C4-2B (cell line): ENCODE measurements around the gene ADD1.
"Not testable (repeated sequence)": the region's sequence is repeated elsewhere in the genome, so short reads cannot be mapped to it uniquely, and the experiment has no call there.

Experiments used
- H3K27ac ChIP-seq: fragments of 450-650 bp; 2 replicates; pipeline ENCODE4 v1.5.1; 2017
- ZFX ChIP-seq: fragments of 450-650 bp; IDR thresholded peaks from 2 replicates; pipeline ENCODE4 v1.6.1; 2017
- TF ChIP-seq, protein P1 (sequence below): fragments of 450-650 bp; conservative IDR thresholded peaks from 2 replicates; pipeline ENCODE4 v1.5.1; 2017; ENCODE audit warnings: mild to moderate bottlenecking

ADD1 gene

DNA sequence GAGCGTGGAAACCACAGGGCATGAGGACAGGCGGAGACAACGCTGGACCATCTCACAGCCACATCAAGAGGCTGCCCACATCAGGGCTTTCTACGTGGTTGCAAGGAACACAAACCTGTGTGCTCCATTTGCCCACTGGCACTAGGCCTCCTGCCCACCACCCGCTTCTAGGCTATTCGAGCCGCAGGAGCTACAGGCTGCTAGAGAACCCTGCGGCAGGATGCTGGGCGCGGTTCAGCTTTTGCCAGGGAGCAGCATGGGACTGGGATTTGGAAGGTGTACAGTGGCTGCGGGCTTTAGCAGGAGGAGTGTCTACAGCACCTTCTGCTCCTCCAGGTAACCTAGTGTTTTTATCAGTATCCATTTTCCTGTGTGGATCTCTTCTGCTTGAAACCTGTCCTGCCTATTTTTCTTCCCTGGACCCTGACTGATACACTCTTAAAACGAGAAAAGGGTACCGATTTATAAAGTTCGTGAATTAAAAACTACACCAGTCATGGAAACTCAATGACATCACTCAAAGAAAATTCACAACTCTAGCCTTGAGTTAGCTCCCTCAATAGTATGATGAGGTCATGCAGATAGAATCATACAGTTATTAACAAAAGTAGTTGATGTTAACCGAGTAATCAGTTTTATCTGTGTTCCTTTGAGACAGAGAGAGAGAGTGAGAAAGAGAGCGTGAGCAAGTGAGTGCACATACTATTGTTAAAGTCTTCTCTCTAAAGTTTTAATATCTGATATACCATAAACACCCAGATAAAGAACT is 106.8 kb downstream of the ADD1 start:
- no peak for TF ChIP-seq ZFX
- TF ChIP-seq, protein P1, sequence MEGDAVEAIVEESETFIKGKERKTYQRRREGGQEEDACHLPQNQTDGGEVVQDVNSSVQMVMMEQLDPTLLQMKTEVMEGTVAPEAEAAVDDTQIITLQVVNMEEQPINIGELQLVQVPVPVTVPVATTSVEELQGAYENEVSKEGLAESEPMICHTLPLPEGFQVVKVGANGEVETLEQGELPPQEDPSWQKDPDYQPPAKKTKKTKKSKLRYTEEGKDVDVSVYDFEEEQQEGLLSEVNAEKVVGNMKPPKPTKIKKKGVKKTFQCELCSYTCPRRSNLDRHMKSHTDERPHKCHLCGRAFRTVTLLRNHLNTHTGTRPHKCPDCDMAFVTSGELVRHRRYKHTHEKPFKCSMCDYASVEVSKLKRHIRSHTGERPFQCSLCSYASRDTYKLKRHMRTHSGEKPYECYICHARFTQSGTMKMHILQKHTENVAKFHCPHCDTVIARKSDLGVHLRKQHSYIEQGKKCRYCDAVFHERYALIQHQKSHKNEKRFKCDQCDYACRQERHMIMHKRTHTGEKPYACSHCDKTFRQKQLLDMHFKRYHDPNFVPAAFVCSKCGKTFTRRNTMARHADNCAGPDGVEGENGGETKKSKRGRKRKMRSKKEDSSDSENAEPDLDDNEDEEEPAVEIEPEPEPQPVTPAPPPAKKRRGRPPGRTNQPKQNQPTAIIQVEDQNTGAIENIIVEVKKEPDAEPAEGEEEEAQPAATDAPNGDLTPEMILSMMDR = no peak

DNA sequence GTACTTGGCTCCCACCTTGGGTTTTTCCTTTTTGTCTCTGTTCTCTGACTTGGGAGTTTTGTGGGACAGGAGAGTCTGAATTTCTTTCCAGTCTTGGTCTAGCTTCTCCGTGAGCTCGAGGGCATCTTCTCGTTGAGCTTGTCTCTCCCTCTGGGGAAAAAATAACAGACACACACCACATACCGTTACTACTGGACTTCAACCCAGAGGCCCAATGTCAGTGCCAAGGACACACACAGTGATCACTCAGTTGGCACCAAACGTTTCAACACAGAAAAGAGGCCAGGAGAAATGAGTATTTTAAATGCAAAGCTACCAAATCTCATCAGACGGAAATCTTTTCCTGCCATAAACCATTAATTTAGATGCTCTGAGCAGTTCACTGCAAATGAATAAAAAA is 109.9 kb downstream of the ADD1 start:
- H3K27ac ChIP-seq = no peak overlapping the region
- no peak for TF ChIP-seq ZFX
- TF ChIP-seq, protein P1 = no peak

More for the DNA sequence above, 106.8 kb downstream of the ADD1 start:
- H3K27ac ChIP-seq = no peak overlapping the region

DNA sequence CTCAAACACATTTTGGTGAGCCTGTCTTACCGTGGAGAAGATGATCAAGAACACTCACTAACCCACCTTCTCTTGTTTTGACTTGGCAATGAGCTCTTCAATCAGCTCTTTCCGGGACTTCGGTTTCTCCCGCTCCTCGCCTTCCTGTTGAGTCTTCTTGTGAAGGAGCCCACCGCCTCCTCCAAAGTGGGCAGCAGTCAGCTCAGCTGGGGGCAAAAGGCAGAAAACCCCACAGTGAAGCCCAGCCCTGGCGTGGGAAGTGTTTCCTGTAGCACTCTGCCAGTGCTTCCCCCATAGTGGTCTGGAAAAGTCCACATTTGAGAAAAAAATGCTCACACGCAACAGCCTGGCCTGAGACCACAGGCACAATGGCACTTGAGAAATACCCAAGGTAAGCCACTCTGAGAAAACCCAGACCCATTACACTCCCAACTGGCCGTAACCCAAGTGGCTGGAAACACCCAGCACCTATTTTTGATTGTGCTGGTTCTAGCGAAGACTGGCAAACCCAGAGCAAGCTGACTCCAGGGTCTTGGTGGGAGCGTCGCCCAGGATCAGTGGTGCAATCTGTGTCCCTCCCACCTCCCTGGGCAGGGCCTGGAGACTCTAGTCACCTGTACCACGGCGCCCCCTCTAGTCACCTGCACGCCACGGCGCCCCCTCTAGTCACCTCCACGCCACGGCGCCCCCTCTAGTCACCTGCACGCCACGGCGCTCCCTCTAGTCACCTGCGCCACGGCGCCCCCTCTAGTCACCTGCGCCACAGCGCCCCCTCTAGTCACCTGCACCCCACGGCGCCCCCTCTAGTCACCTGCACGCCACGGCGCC is 110.9 kb downstream of the ADD1 start:
- no peak for TF ChIP-seq ZFX
- TF ChIP-seq, protein P1 = peak; percentile 27
- no peak overlapping the region for H3K27ac ChIP-seq

DNA sequence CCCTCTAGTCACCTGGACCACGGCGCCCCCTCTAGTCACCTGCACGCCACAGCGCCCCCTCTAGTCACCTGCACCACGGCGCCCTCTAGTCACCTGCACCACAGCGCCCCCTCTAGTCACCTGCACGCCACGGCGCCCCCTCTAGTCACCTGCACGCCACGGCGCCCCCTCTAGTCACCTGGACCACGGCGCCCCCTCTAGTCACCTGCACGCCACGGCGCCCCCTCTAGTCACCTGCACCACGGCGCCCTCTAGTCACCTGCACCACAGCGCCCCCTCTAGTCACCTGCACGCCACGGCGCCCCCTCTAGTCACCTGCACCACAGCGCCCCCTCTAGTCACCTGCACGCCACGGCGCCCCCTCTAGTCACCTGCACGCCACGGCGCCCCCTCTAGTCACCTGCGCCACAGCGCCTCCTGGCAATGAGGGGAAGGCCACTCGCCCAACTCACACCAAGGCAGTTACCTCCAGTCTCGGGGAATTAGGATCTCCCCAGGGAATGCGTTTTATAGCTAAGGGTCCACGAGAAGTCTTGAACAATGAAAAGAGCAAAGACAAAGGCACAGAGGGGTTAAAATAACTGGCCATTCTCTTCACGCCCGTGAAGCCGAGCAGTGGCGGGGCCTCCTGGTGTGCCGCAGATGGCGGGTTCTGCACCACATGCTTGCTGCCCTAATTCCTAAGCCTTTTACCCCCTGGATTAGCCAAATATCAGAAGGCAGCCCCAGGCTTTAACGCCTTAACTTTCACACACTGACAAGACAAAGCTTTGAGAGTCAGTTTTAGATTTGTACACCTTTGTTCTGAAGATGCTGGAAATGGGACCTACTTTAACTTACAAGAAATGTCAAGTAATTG is 111.8 kb downstream of the ADD1 start:
- not testable (repeated sequence) for H3K27ac ChIP-seq

DNA sequence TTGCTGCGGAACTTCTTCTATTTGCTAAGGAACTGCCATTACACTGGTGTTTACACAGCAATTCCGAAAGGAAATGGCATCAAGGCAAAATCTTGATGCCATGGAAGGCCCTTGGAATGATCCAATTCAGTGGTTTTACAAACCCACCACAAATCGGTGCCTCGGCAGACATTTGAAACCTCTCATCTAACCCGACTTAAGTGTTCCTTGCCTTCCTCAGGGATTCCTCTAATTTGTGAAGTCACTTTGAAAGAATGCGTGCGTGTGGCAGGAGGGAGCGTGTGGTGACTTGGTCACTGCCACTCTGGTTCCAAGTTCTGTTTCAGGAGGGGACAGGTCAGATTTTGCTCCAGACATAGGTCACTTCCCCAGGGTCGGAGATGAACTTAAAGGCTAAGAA is 114.8 kb downstream of the ADD1 start:
- TF ChIP-seq ZFX = no peak
- TF ChIP-seq, protein P1 = no peak
- peak overlapping the region; percentile 42 for H3K27ac ChIP-seq

DNA sequence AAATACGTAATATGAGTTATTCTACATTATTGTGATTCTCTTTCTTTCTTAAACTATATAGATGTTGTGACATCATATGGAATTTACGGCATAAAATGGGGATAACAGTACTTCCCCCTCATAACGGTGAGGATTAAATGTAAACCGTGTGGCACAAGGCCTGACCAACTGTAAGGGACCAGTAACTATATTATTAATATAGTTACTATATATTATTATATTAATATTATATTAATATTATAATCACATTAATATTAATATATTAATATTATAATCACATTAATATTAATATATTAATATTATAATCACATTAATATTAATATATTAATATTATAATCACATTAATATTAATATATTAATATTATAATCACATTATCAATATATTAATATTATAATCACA is 116.8 kb downstream of the ADD1 start:
- not testable (repeated sequence) for H3K27ac ChIP-seq

DNA sequence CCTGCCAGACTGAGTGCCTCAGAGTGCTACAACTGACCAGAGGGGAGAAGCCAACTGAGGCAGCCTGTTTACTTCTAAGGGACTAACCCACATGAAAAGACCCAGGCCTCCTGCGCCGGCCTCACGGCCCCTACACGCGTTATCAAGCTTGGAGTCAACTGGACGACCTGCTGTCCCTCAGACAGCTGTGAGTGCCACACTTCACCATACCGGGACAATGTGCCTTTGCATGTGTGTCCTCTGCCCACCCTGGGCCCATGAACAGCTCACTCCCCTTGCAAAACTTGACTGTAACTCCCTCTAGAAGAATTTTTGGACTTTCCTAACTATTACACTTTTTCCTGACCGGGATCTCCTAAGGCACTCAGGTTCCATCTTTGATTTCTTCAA is 117.8 kb downstream of the ADD1 start:
- no peak for TF ChIP-seq ZFX
- TF ChIP-seq, protein P1 = no peak
- peak overlapping the region; percentile 88 for H3K27ac ChIP-seq
